Eye (tissue), 1 donor: ENCODE data around the gene CACNA1I.

Source experiments
- DNase-seq: peaks from one replicate; pipeline ENCODE4 v3.0.0-alpha.2; 2015

CACNA1I gene

GRCh38 chr22:39600491-39601179, 30.1 kb downstream of the CACNA1I start:
- no peak for DNase-seq

- no peak for DNase-seq
Measured at GRCh38 chr22:39601180-39601535, 30.6 kb downstream of the CACNA1I start.

DNA sequence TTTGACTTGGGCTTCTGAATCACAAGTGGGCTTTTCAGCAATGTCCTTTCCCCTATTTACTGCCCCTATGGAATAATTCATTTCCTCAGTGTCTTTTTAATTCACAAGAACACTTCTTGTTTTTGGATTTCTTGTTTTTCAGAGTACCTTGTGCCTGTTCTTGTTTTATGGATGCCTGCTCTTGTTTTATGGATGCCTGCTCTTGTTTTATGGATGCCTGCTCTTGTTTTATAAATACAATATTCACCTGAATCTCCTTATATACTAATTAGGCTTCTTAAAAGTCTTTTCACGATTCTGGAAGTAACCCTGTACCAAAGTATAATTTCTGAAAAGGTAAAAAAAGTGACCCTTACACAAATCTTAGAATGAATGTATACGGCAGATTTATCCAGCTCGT, 32.8 kb downstream of the CACNA1I start:
- no peak for DNase-seq

DNA sequence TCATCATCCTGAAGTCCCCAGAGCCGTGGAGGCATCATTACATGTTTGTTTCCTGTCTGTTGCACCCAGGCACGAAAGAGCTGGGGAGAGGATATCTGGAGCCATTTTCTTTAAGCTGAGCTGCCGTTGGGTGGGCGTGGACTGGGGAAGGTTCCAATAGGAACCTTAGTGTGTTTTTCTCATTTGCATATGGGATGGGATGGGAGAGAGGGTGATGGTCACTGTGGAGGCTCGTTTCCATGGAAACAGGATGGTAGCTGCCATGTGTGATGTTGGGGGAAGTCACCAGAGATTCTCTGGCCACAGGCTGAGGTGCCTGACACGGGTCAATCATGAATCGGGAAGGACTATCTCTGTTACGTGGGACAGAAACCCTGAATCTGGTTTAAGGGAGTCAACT, 39.7 kb downstream of the CACNA1I start:
- DNase-seq = no peak

GRCh38 chr22:39610766-39611165, 40.2 kb downstream of the CACNA1I start:
- no peak for DNase-seq

DNA sequence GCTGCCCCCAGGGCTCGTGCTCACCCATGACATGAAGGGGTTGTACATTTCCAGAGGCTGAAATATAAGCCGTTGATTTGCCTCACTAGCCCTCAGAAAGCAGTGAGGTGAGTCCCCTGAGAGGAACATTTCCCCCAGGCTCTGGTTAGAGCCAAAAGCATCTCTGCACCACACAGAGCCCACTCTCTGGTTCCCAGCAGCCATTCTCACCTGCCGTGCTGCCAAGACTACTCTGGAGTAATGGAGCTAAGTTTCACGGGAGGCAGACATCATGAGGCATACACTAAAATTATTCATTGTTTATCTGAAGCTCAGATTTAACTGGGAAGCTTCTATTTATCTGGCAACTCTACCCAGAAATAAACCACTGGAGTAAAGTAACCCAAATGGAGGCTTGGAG, 40.8 kb downstream of the CACNA1I start:
- DNase-seq = no peak

- no peak for DNase-seq
Measured at GRCh38 chr22:39612811-39613548, 42.4 kb downstream of the CACNA1I start.

DNA sequence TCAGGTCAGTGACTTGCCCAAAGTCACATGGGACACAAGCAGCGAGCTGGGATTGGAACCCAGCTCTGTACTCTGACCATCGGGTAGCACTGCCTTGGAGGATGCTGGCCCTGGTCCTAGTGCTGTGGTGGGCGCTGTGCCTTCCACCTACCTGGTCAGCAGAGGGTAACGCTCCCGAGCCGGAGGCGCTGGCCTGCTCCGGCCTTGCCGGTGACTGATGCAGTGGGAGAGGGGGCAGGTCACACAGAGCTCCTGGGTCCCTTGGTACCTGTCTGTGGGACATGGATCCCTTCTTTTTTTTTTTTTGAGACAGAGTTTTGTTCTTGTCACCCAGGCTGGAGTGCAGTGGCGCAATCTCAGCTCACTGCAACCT, 43.0 kb downstream of the CACNA1I start:
- no peak for DNase-seq

DNA sequence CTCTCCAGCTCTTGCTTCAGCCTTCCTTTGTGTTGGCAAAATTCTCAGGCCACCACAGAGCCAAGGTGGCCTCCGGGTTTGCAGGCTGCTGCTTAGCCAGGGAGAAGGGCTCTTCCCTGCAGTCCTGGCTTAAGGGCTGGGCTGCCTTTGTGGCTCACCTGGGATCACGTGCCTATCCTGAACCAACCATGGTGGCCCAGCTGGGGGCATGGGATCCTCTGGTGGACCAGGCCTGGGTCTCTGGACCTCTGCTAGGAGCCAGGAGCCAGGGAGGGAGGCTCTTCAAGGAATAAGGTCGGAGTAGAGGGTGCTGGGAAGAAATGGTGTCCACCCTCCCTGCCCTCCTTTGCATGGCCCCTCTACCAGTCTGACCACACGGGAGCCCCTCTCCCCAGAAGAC, 43.9 kb downstream of the CACNA1I start:
- DNase-seq = no peak

DNA sequence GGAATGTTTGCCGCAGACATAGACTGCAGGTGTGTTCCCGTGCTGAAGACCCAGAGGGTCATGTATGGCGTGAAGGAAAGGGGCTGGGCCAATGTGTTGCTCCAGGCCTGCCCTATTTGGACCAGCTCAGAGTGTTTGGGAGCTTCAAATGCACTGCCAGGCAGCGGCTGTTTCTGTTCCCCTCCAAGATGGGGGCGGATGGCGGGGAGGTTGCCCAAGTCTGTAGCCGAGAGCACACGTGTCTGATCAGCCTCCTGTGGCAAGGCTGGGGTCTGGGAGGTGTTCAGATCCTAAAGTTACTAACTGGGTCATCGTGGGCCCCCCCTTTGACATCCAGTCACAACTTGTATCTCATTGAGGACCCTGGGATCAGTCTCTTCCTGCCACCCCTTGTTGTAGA, 45.5 kb downstream of the CACNA1I start:
- no peak for DNase-seq

DNA sequence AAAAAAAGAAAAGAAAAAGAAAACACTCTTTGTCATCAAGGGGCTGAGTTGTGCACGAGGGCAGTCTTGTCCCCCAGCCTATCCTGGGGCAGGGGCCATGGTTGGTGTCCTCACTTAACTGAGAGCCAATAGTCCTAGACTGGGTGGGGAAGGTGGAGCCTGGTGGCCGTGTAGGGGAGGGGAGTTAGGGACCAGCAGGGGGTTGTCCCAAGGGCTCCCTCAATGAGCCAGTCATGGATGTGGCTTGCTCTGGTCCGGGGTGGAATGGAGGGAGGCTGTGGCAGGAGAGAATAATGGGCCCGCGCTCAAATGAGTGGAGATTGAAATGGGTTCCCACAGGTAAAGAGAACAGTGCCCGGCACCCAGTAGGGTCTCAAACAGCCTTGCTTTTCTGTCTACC, 46.2 kb downstream of the CACNA1I start:
- no peak for DNase-seq

DNA sequence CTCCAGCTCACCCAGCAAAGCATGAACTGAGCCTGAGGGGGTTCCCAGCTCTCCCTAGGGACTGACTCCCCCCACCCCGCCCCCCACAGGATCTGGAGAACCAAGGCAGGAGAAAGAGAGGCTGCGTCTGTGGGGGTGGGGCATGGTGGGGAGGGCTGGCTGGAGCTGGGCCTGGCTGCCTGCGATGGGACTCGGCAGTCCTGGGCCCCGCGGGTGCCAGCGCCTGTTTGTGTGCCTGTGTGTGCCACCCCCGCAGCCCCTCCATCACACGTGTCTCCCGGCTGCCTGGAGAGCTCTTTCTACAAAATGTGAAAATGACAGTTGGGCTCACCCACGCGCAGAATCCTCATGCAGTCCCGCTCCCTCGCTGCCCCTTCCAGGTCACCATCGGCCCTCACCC, 46.8 kb downstream of the CACNA1I start:
- no peak for DNase-seq

GRCh38 chr22:39617970-39618757, 47.6 kb downstream of the CACNA1I start:
- no peak for DNase-seq

DNA sequence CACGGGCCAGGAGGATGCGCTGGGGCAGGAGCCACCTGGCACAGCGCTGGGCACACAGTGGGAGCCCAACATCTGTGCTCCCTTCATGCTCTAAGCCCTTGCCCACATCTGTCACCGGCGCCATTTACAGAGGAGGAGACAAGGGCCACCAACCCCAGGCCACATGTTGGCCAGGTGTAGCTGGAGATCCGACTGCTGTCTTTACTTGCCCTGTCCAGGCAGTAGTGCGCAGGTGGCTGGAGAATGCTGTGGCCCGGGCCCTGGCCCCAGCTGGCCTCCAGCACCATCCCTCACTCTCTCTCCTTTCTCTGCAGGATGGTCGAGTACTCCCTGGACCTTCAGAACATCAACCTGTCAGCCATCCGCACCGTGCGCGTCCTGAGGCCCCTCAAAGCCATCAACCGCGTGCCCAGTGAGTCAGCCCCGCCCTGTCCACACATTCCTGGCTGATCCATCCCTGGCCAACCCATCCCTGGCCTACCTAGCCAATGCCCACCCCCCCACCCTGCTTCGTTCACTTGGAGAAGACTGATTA, 48.5 kb downstream of the CACNA1I start:
- no peak for DNase-seq

DNA sequence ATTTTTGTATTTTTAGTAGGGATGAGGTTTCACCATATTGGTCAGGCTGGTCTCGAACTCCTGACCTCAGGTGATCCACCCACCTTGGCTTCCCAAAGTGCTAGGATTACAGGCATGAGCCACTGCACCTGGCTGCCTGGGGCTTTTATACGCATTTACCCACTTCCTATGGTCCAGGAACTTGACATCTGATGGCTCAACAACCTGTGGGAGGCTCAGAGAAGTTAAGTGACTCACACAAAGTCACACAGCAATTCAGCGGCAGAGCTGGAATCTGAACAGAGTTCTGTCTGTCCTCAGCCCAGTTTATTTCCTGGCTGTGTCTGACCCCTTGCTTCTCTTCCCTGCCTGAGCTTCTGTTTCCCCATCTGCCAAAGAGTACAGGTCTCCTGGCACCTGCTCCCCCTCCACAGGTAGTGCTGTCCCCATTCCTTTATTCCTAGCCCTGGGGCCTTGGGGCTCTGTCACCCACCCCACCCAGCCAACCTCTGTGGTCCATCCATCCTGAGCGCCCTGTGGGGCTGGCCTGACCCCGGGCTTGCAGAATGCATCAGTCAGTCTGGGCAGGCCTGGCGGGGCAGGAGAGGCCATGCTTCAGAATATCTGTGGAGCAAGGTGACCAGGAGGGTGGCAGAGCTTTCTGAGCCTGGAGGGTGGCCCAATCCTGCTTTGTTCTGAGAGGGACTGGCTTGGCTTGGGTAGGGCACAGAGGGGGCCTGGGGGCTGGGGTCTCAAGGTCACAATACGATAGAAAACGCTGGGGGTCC, 50.6 kb downstream of the CACNA1I start:
- no peak for DNase-seq

- DNase-seq = no peak
Measured at GRCh38 chr22:39621826-39622225, 51.3 kb downstream of the CACNA1I start.

- peak; percentile 86 for DNase-seq
Measured at GRCh38 chr22:39622881-39623367, 52.4 kb downstream of the CACNA1I start.

DNA sequence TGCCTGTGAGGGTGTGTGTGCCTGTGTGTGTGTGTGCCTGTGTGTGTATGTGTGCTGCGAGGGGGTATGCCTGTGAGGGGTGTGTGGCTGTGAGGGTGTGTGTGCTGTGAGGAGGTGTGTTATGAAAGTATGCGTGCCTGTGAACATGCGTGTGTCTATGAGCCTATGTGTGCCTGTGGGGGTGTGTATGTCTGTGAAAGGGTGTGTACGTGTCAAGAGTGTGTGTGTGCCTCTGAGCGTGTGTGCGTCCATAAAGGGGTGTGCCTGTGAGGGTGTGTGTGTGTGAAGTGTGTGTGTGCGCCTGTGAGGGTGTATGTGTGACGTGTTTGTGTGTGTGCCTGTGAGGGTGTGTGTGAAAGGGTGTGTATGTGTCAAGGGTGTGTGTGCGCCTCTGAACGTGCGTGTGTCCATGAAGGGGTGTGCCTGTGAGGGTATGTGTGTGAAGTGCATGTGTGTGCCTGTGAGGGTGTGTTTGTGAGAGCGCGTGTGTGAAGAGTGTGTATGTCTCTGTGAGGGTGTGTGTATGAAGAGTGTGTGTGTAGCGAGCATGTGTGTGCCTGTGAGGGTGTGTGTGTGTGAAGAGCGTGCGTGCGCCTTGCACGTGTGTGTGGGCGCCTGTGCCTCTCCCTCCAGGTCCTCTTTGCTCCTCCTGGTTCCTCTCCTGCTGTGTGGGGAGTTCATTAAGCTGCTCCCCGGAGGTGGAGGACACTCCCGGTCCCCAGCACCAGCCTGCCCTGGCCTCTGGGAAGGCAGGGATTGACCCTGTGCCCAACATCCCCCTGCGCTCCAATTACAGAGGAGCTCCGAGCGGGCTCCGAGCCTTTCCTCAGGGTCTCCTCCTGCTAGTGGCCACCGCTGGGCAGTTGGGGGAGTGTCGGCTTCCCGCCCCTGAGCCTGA, 53.3 kb downstream of the CACNA1I start:
- DNase-seq = no peak

DNA sequence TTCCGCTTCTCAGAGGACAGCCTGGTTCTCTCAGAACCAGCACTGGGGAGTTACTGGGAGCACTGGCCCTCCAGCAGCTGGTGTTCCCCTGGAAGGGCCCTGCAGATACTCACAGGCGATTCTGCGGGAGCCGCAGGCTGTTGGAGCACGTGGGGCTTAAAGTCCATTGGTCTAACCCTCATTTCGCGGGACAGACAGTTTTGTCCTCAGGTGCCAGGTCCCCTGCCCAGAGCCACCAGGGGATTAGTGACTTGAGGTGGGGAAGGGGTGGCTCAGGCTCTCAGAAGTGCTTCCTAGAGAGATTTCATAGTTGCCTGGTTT, 53.9 kb downstream of the CACNA1I start:
- DNase-seq = no peak

DNA sequence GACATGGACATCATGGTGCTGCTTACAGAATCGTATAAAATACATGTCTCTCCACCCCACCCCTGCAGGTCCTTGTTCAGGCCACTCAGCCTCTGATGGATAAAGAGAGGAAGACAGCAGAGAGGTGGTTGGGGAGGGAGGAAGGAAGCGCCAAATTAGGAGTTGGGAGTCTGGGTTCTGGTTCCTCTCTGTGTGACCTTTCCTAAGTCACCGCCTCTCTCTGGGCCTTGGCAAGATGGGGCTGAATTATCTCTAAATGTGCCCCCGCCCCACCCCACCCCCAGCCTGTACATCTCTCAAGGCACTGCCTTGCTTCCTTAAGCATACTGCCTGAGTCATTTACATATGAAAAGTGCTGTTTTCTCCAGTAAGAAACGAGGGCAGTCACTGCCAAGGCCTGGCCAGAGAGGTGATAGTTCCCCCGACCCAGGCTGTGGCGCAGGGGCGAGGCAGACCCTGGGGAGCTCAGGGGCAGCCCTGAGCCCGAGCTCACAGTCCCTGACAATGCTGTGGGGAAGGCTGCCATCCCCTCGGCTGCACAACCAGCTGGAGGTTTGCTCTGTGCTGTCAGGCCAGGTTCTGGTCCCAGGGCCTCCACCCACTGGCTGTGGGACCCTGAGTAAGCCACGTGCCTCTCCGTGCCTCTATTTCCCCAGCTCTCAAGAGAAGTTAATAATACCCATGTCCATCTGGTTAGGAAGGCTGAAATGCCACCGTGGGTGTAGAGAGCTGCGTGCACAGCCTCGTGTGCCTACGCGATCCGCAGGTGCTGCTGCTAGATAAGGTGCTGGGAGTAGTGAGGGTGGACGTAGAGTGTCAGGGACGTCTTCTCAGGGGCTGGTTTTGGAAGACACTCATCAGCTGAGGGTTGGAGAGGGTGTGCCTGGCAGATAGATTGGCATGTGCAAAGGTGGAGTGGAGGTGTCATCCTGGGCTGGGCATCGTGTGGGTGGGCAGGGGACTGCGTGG, 55.3 kb downstream of the CACNA1I start:
- no peak for DNase-seq

GRCh38 chr22:39627208-39627607, 56.7 kb downstream of the CACNA1I start:
- DNase-seq = no peak
